Panc1 (cell line): ENCODE data around the gene EMP2. TPM values are rescaled to one million over a fixed set of nuclear protein-coding genes. Genes with fewer than 3 reads are reported as not detected.

Source experiments
- ATAC-seq: fragments of 200-7000 bp; cut with Tn5 transposase; 2 replicates; pipeline ENCODE4 v1.9.1; 2020; ENCODE audit warnings: mild to moderate bottlenecking, moderate library complexity
- BruUV-seq: library from RNA; stranded (reverse); fragments of 400-500 nt; replicated peaks from 2 replicates; lab custom pipeline; 2021; lab: Mats Ljungman, UMichigan
- CTCF ChIA-PET: fragments of 300-600 bp; sonication (Branson Sonifier 250); formaldehyde crosslinking; loops from one replicate; lab custom pipeline; 2022; ENCODE audit warnings: antibody characterized with exemption; lab: Charles Lee
- POLR2A ChIA-PET: fragments of 300-600 bp; sonication (Branson Sonifier 250); formaldehyde crosslinking; loops from one replicate; lab custom pipeline; 2022; ENCODE audit warnings: antibody characterized with exemption; lab: Charles Lee
- DNase-seq: peaks from one replicate; pipeline ENCODE4 v3.0.0-alpha.2; 2010; ENCODE audit warnings: low read depth, low spot score
- H3K27ac ChIP-seq: 2 replicates; pipeline ENCODE4 v1.5.1; 2011; ENCODE audit warnings: mild to moderate bottlenecking, low read length, inconsistent platforms
- H3K27me3 ChIP-seq: fragments of 200-500 bp; sonication (Bioruptor generic); 2 replicates; pipeline ENCODE4 v1.6.0; 2014; ENCODE audit warnings: low read length, inconsistent platforms; ENCODE audit not compliant: control insufficient read depth, insufficient read depth
- H3K36me3 ChIP-seq: fragments of 200-500 bp; sonication (Bioruptor generic); 2 replicates; pipeline ENCODE4 v1.5.1; 2014; ENCODE audit warnings: inconsistent platforms, mild to moderate bottlenecking, low read length, moderate library complexity; ENCODE audit not compliant: control insufficient read depth, insufficient read depth
- H3K4me1 ChIP-seq: 2 replicates; pipeline ENCODE4 v1.5.1; 2011; ENCODE audit warnings: inconsistent platforms, mild to moderate bottlenecking, low read length, moderate library complexity; ENCODE audit not compliant: control insufficient read depth, insufficient read depth
- H3K4me3 ChIP-seq, 2 experiments: 2 replicates each; pipeline ENCODE4 v1.5.1; 2011 to 2012; ENCODE audit warnings: low read depth in 2 of 2, low read length in 2 of 2, mild to moderate bottlenecking in 2 of 2, inconsistent platforms in 1 of 2, moderate library complexity in 1 of 2
- H3K9me3 ChIP-seq: fragments of 200-500 bp; sonication (Bioruptor generic); 2 replicates; pipeline ENCODE4 v1.5.1; 2014; ENCODE audit warnings: low read depth, mild to moderate bottlenecking, inconsistent platforms, low read length, moderate library complexity; ENCODE audit not compliant: control insufficient read depth, insufficient read depth
- POLR2AphosphoS5 ChIP-seq: IDR thresholded peaks from 2 replicates; pipeline ENCODE4 v1.6.1; 2012; ENCODE audit warnings: mild to moderate bottlenecking, low read depth, low read length, moderate library complexity
- SIN3A ChIP-seq: IDR thresholded peaks from 2 replicates; pipeline ENCODE4 v1.6.1; 2012; ENCODE audit warnings: low read depth, mild to moderate bottlenecking, low read length, moderate library complexity, borderline replicate concordance; ENCODE audit not compliant: insufficient read depth
- TCF7L2 ChIP-seq: IDR thresholded peaks from 2 replicates; pipeline ENCODE4 v1.6.1; 2011; ENCODE audit warnings: mild to moderate bottlenecking, low read depth, low read length, inconsistent platforms
- in situ Hi-C: cut with HindIII; loops from 2 replicates; pipeline ENCODE4 v1.10.0; 2016; ENCODE audit warnings: low sequenced_read_pairs, low pct_unique_long_range_greater_than_20kb
- intact Hi-C: fragments of 100-400 bp; cut with micrococcal nuclease; formaldehyde crosslinking; loops from one replicate; pipeline ENCODE4 v1.10.0; 2022; ENCODE audit not compliant: unreplicated experiment
- total RNA-seq: library from RNA; stranded (reverse); gene quantifications from one replicate; pipeline ENCODE4 v1.2.1, GENCODE V29; 2021; ENCODE audit not compliant: unreplicated experiment
- TF ChIP-seq, protein P1 (sequence below): fragments of 450-650 bp; IDR thresholded peaks from 2 replicates; pipeline ENCODE4 v1.5.1; 2017; ENCODE audit warnings: mild to moderate bottlenecking
- TF ChIP-seq, protein P2 (sequence below), 2 experiments: IDR thresholded peaks; 2 replicates each; pipeline ENCODE4 v1.6.1; 2011 to 2012; ENCODE audit warnings: low read depth in 2 of 2, control low read depth in 1 of 2, low read length in 1 of 2, mild to moderate bottlenecking in 1 of 2, moderate library complexity in 1 of 2; ENCODE audit not compliant: insufficient read depth in 1 of 2

EMP2 gene
- total RNA-seq, 1 experiment from 2014 or later: 13.8 TPM

DNA sequence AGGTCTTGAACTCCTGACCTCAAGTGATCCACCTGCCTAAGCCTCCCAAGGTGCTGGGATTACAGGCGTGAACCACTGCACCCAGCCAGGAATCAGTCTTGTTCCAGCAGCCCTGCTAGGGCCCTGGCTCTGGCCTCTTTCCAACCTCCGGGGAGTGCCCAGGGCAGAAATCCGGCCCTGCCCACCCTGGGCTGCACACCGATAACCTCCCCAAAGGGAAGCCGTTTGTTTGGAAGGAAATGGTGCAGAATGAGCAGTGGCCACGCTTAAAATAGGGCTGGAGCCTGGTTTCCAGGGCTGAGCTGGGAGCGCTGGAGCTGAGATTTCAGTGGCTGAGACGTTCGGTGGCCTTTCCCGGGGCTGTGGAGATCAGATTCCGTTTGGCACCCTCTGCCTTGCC is 17.8 kb upstream of the EMP2 start:
- in situ Hi-C loops: no loop called here
- ATAC-seq: no peak

DNA sequence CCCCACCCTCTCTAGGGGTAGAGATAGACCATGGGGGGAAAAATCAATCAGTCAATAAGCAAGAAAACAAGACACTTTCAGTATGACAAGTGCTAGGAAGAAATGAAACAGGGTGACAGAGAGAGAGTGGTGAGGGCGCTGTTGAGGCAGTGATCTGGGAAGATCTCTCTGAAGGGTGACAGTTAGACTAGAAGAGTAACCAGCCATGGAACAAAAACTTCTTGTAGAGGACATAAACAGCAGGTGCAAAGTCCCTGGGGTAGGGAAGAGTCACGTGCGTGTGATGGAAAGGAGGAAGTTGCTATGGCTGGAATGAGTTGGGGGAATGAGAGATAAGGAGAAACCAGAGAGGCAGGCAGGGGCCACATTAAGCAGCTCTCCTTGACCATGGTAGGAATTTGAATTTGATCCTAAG is 16.8 kb upstream of the EMP2 start:
- ChIA-PET CTCF (no interaction called here), POLR2A (no interaction called here)
- no peak for ATAC-seq
- TF ChIP-seq, protein P1, sequence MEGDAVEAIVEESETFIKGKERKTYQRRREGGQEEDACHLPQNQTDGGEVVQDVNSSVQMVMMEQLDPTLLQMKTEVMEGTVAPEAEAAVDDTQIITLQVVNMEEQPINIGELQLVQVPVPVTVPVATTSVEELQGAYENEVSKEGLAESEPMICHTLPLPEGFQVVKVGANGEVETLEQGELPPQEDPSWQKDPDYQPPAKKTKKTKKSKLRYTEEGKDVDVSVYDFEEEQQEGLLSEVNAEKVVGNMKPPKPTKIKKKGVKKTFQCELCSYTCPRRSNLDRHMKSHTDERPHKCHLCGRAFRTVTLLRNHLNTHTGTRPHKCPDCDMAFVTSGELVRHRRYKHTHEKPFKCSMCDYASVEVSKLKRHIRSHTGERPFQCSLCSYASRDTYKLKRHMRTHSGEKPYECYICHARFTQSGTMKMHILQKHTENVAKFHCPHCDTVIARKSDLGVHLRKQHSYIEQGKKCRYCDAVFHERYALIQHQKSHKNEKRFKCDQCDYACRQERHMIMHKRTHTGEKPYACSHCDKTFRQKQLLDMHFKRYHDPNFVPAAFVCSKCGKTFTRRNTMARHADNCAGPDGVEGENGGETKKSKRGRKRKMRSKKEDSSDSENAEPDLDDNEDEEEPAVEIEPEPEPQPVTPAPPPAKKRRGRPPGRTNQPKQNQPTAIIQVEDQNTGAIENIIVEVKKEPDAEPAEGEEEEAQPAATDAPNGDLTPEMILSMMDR: no peak
- TF ChIP-seq, protein P2, sequence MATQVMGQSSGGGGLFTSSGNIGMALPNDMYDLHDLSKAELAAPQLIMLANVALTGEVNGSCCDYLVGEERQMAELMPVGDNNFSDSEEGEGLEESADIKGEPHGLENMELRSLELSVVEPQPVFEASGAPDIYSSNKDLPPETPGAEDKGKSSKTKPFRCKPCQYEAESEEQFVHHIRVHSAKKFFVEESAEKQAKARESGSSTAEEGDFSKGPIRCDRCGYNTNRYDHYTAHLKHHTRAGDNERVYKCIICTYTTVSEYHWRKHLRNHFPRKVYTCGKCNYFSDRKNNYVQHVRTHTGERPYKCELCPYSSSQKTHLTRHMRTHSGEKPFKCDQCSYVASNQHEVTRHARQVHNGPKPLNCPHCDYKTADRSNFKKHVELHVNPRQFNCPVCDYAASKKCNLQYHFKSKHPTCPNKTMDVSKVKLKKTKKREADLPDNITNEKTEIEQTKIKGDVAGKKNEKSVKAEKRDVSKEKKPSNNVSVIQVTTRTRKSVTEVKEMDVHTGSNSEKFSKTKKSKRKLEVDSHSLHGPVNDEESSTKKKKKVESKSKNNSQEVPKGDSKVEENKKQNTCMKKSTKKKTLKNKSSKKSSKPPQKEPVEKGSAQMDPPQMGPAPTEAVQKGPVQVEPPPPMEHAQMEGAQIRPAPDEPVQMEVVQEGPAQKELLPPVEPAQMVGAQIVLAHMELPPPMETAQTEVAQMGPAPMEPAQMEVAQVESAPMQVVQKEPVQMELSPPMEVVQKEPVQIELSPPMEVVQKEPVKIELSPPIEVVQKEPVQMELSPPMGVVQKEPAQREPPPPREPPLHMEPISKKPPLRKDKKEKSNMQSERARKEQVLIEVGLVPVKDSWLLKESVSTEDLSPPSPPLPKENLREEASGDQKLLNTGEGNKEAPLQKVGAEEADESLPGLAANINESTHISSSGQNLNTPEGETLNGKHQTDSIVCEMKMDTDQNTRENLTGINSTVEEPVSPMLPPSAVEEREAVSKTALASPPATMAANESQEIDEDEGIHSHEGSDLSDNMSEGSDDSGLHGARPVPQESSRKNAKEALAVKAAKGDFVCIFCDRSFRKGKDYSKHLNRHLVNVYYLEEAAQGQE (IDR thresholded peaks at IDR 0.05; ENCODE audit: insufficient read depth in 1 of 2, low read depth in 2 of 2, low read length in 1 of 2): no peak
- TF ChIP-seq TCF7L2 (no peak), SIN3A (no peak), POLR2AphosphoS5 (no peak)
- intact Hi-C loops (no loop called here), in situ Hi-C loops (no loop called here)
- Histone ChIP-seq H3K4me1 (no peaks in the 10 kb centered on the region), H3K36me3 (no peaks in the 10 kb centered on the region), H3K27me3 (0 out of 2 replicates have a peak, but pooled peaks cover 3% of the 10 kb centered on the region), H3K4me3 (no peak overlapping the region), H3K27ac (no peak overlapping the region), H3K9me3 (no peaks in the 10 kb centered on the region)
- no TSS peak for BruUV-seq
- no peak for DNase-seq

More for the DNA sequence above, 17.8 kb upstream of the EMP2 start:
- Histone ChIP-seq H3K27ac (no peak overlapping the region), H3K9me3 (no peaks in the 10 kb centered on the region), H3K4me3 (no peak overlapping the region), H3K36me3 (no peaks in the 10 kb centered on the region), H3K27me3 (0 out of 2 replicates have a peak, but pooled peaks cover 3% of the 10 kb centered on the region), H3K4me1 (no peaks in the 10 kb centered on the region)
- ChIA-PET POLR2A (no interaction called here), CTCF (interaction anchor here (0.7 kb wide), 1 partner anchor 18 kb away, joined by 3 read pairs; the partner anchor contains the start of gene EMP2)
- intact Hi-C loops: no loop called here
- BruUV-seq: no TSS peak
- TF ChIP-seq, protein P2 (IDR thresholded peaks at IDR 0.05; ENCODE audit: insufficient read depth in 1 of 2, low read depth in 2 of 2, low read length in 1 of 2): no peak
- TF ChIP-seq POLR2AphosphoS5 (no peak), SIN3A (no peak), TCF7L2 (no peak)
- TF ChIP-seq, protein P1: no peak
- DNase-seq: no peak
